Brain microvascular endothelial cell (primary cell): ENCODE results near the gene RSU1.

Experiments
- DNase-seq: peaks from one replicate; pipeline ENCODE4 v3.0.0-alpha.2; 2020
- H3K27ac ChIP-seq: fragments of 250-450 bp; sonication (Bioruptor Pico); 2 replicates; pipeline ENCODE4 v1.5.1; 2020; ENCODE audit warnings: mild to moderate bottlenecking, moderate library complexity
- H3K27me3 ChIP-seq: fragments of 250-450 bp; sonication (Bioruptor Pico); replicated peaks from 2 replicates; pipeline ENCODE4 v1.5.1; 2020; ENCODE audit warnings: mild to moderate bottlenecking
- H3K36me3 ChIP-seq: fragments of 250-450 bp; sonication (Bioruptor Pico); replicated peaks from 2 replicates; pipeline ENCODE4 v1.5.1; 2020; ENCODE audit warnings: mild to moderate bottlenecking
- H3K4me3 ChIP-seq: 2 replicates; pipeline ENCODE4 v1.5.1; 2011; ENCODE audit warnings: low read depth, mild to moderate bottlenecking, control low read depth, low read length, moderate library complexity
- CTCF ChIP-seq: IDR thresholded peaks from 2 replicates; pipeline ENCODE4 v1.5.1; 2011; ENCODE audit warnings: low read depth, mild to moderate bottlenecking, moderate library complexity, low read length, control low read depth, inconsistent platforms; ENCODE audit errors: missing control alignments
- in situ Hi-C: cut with HindIII; loops from 2 replicates; pipeline ENCODE4 v1.10.0; 2017; ENCODE audit warnings: low sequenced_read_pairs, low pct_ligation_motif_present

Gene RSU1

GRCh38 chr10:16779384-16779915 lies 37.8 kb downstream of the RSU1 start:
- no peak overlapping the region for H3K27ac ChIP-seq
- no peaks in the 10 kb centered on the region for H3K27me3 ChIP-seq
- in situ Hi-C loops, result no loop called here
- TF ChIP-seq CTCF, result no peak
- H3K4me3 ChIP-seq, result no peak overlapping the region
- no peak for DNase-seq
- H3K36me3 ChIP-seq, result peaks cover 14% of the 10 kb centered on the region

GRCh38 chr10:16777473-16778370 lies 39.5 kb downstream of the RSU1 start:
- Histone ChIP-seq H3K27me3 (no peaks in the 10 kb centered on the region), H3K4me3 (no peak overlapping the region), H3K36me3 (peaks cover 14% of the 10 kb centered on the region), H3K27ac (peak overlapping the region; percentile 40)
- peak; percentile 55 for TF ChIP-seq CTCF
- in situ Hi-C loops, result no loop called here
- peak; percentile 62 for DNase-seq

- H3K36me3 ChIP-seq, result peaks cover 14% of the 10 kb centered on the region
- in situ Hi-C loops, result no loop called here
- H3K27me3 ChIP-seq, result no peaks in the 10 kb centered on the region
- no peak for DNase-seq
- no peak for TF ChIP-seq CTCF
- H3K27ac ChIP-seq, result peak overlapping the region; percentile 40
- H3K4me3 ChIP-seq, result no peak overlapping the region
Measured at GRCh38 chr10:16776896-16777295, 40.3 kb downstream of the RSU1 start.

- Histone ChIP-seq H3K36me3 (peaks cover 3% of the 10 kb centered on the region), H3K4me3 (no peak overlapping the region), H3K27ac (no peak overlapping the region), H3K27me3 (no peaks in the 10 kb centered on the region)
- DNase-seq, result no peak
- no peak for TF ChIP-seq CTCF
- in situ Hi-C loops, result no loop called here
Measured at GRCh38 chr10:16773334-16773733, 43.9 kb downstream of the RSU1 start.

- no peak overlapping the region for H3K27ac ChIP-seq
- TF ChIP-seq CTCF, result no peak
- DNase-seq, result no peak
- H3K4me3 ChIP-seq, result no peak overlapping the region
- no peaks in the 10 kb centered on the region for H3K27me3 ChIP-seq
- in situ Hi-C loops, result no loop called here
- H3K36me3 ChIP-seq, result no peaks in the 10 kb centered on the region
Measured at GRCh38 chr10:16770670-16771069, 46.6 kb downstream of the RSU1 start.
